ENCODE data around the gene TUBA3D. TPM values are rescaled to one million over a fixed set of nuclear protein-coding genes. Genes with fewer than 3 reads are reported as not detected.

TUBA3D gene
- total and polyA plus RNA-seq, 2 of the 13 experiments (the other 11 are each of a cell fraction or from before 2014, with no cell fraction given), result not detected

- TF ChIP-seq ZNF414 (CRISPR knock-in tag; IDR thresholded peaks at IDR 0.05), result peak; percentile 84
- TF ChIP-seq, protein P1, sequence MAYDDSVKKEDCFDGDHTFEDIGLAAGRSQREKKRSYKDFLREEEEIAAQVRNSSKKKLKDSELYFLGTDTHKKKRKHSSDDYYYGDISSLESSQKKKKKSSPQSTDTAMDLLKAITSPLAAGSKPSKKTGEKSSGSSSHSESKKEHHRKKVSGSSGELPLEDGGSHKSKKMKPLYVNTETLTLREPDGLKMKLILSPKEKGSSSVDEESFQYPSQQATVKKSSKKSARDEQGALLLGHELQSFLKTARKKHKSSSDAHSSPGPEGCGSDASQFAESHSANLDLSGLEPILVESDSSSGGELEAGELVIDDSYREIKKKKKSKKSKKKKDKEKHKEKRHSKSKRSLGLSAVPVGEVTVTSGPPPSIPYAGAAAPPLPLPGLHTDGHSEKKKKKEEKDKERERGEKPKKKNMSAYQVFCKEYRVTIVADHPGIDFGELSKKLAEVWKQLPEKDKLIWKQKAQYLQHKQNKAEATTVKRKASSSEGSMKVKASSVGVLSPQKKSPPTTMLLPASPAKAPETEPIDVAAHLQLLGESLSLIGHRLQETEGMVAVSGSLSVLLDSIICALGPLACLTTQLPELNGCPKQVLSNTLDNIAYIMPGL (CRISPR knock-in tag; IDR thresholded peaks at IDR 0.05; ENCODE audit: borderline replicate concordance in 1 of 2, low read depth in 1 of 2), result peak; percentile 91
- peak; percentile 80 for TF ChIP-seq GMEB1 (CRISPR knock-in tag; IDR thresholded peaks at IDR 0.05; ENCODE audit: borderline replicate concordance)
- TF ChIP-seq ZNF879 (CRISPR knock-in tag; IDR thresholded peaks at IDR 0.05), result peak; percentile 79; the same call in 1 of the 2 replicates
- peak; percentile 64; the same call in 1 of the 2 replicates for TF ChIP-seq TBX2 (CRISPR knock-in tag; IDR thresholded peaks at IDR 0.05; ENCODE audit: borderline replicate concordance)
- peak; percentile 60; the same call in 1 of the 2 replicates for TF ChIP-seq ZNF572 (CRISPR knock-in tag; IDR thresholded peaks at IDR 0.05)
- no peak for TF ChIP-seq CEBPB (IDR thresholded peaks at IDR 0.05; ENCODE audit: borderline replicate concordance, low read depth, low read length)
- TF ChIP-seq ZNF350 (CRISPR knock-in tag; IDR thresholded peaks at IDR 0.05; ENCODE audit: borderline replicate concordance, low read depth), result peak; percentile 91
- TF ChIP-seq SOX6 (IDR thresholded peaks at IDR 0.05), result no peak
- peak; percentile 78 for TF ChIP-seq SOX6 (CRISPR knock-in tag; IDR thresholded peaks at IDR 0.05)
- peak; percentile 59; the same call in 1 of the 2 replicates for TF ChIP-seq MIER2 (CRISPR knock-in tag; IDR thresholded peaks at IDR 0.05)
- 0 out of 2 replicates have a peak, but pooled peaks have one; percentile 33 for TF ChIP-seq ZNF274 (CRISPR knock-in tag; IDR thresholded peaks at IDR 0.05)
- no peak; the same call in 1 of the 2 replicates for TF ChIP-seq ATF5 (CRISPR knock-in tag; IDR thresholded peaks at IDR 0.05; ENCODE audit: low read depth)
- TF ChIP-seq ETV6 (CRISPR knock-in tag; conservative IDR thresholded peaks at IDR 0.05), result no peak; the same call in 1 of the 2 replicates
- TF ChIP-seq, protein P2, sequence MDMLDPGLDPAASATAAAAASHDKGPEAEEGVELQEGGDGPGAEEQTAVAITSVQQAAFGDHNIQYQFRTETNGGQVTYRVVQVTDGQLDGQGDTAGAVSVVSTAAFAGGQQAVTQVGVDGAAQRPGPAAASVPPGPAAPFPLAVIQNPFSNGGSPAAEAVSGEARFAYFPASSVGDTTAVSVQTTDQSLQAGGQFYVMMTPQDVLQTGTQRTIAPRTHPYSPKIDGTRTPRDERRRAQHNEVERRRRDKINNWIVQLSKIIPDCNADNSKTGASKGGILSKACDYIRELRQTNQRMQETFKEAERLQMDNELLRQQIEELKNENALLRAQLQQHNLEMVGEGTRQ (IDR thresholded peaks at IDR 0.05; ENCODE audit: low read depth, low read length), result no peak
- TF ChIP-seq, protein P2 (CRISPR knock-in tag; IDR thresholded peaks at IDR 0.05; ENCODE audit: borderline replicate concordance), result 0 out of 2 replicates have a peak, but pooled peaks have one; percentile 9
- peak in 1 of 2 experiments; percentile 36; a peak in 1 of 4 replicates for TF ChIP-seq EP300 (IDR thresholded peaks at IDR 0.05; ENCODE audit: low read depth in 2 of 2, low read length in 2 of 2)
- 0 out of 2 replicates have a peak, but pooled peaks have one; percentile 8 for TF ChIP-seq EP300 (CRISPR knock-in tag; IDR thresholded peaks at IDR 0.05; ENCODE audit: borderline replicate concordance)
- TF ChIP-seq ETV5 (CRISPR knock-in tag; IDR thresholded peaks at IDR 0.05; ENCODE audit: borderline replicate concordance), result 0 out of 2 replicates have a peak, but pooled peaks have one; percentile 25
- no peak for TF ChIP-seq ZNF451 (CRISPR knock-in tag; IDR thresholded peaks at IDR 0.05)
- TF ChIP-seq GPN1 (CRISPR knock-in tag; IDR thresholded peaks at IDR 0.05; ENCODE audit: borderline replicate concordance), result peak; percentile 74; the same call in 1 of the 2 replicates
Observed at GRCh38 chr2:131492418-131493198, 16.7 kb downstream of the TUBA3D start (continued).

Data from HepG2 (cell line).